B cell (primary cell): ENCODE data around the gene CHCHD3. TPM values are rescaled to one million over a fixed set of nuclear protein-coding genes. Genes with fewer than 3 reads are reported as not detected.

Experiments used
- ATAC-seq: fragments of 200-7000 bp; cut with Tn5 transposase; one replicate; pipeline ENCODE4 v1.10.0; 2021; ENCODE audit warnings: low read depth, mild to moderate bottlenecking, moderate number of reproducible peaks, moderate library complexity
- CTCF ChIA-PET: fragments of 350-600 bp; sonication (Branson Sonifier 250); formaldehyde crosslinking; loops from one replicate; lab custom pipeline; 2021; ENCODE audit warnings: antibody characterized with exemption, inconsistent platforms; lab: Charles Lee
- POLR2A ChIA-PET: fragments of 350-600 bp; sonication (Branson Sonifier 250); formaldehyde crosslinking; loops from one replicate; lab custom pipeline; 2021; ENCODE audit warnings: antibody characterized with exemption; lab: Charles Lee
- DNase-seq: peaks from one replicate; pipeline ENCODE4 v3.0.0; 2013
- H2AFZ ChIP-seq: 2 replicates; pipeline ENCODE4 v1.6.1; 2012; ENCODE audit warnings: mild to moderate bottlenecking, low read depth, low read length; ENCODE audit not compliant: insufficient read depth, poor library complexity, severe bottlenecking
- H3K27ac ChIP-seq, 2 donors: 1 replicate in 1 of 2; 2 replicates in 1 of 2; pipeline ENCODE4 v1.5.1; 2012 to 2013; ENCODE audit warnings: low read length in 2 of 2, mild to moderate bottlenecking in 2 of 2, moderate library complexity in 1 of 2
- H3K27me3 ChIP-seq, 4 experiments: fragments of 200-600 bp in 1 of 4; sonication (generic) in 1 of 4; replicated peaks in 1 of 4; 1 replicate in 2 of 4; 2 replicates in 2 of 4; pipeline versions ENCODE4 v1.6.1 to v1.7.0; 2013 to 2016; ENCODE audit warnings: low read length in 3 of 4, mild to moderate bottlenecking in 2 of 4, mixed read lengths in 1 of 4, moderate library complexity in 1 of 4; ENCODE audit not compliant: insufficient read depth in 4 of 4, control insufficient read depth in 3 of 4; ENCODE audit errors: control extremely low read depth in 1 of 4
- H3K36me3 ChIP-seq, 2 experiments: replicated peaks in 1 of 2; 1 replicate in 1 of 2; 2 replicates in 1 of 2; pipeline versions ENCODE4 v1.6.1 to v1.7.1; 2013; ENCODE audit warnings: low read length in 1 of 2; ENCODE audit not compliant: insufficient read depth in 2 of 2, control insufficient read depth in 1 of 2; ENCODE audit errors: control extremely low read depth in 1 of 2, extremely low read depth in 1 of 2
- H3K4me1 ChIP-seq, 2 donors: fragments of 200-600 bp in 1 of 2; sonication (generic) in 1 of 2; 1 replicate in 1 of 2; 2 replicates in 1 of 2; pipeline versions ENCODE4 v1.5.1 to v1.6.1; 2013 to 2017; ENCODE audit warnings: low read length in 2 of 2; ENCODE audit not compliant: control insufficient read depth in 2 of 2, insufficient read depth in 2 of 2
- H3K4me2 ChIP-seq: replicated peaks from 2 replicates; pipeline ENCODE3; 2012; ENCODE audit warnings: mild to moderate bottlenecking, low read depth, low read length; ENCODE audit not compliant: poor library complexity, severe bottlenecking
- H3K4me3 ChIP-seq, 5 experiments: fragments of 200-600 bp in 1 of 5; sonication (generic) in 1 of 5; 1 replicate in 3 of 5; 2 replicates in 2 of 5; pipeline versions ENCODE4 v1.5.1 to v1.7.0; 2011 to 2016; ENCODE audit warnings: low read length in 4 of 5, mild to moderate bottlenecking in 4 of 5, low read depth in 2 of 5, control low read depth in 1 of 5, moderate library complexity in 1 of 5; ENCODE audit not compliant: insufficient read depth in 1 of 5; ENCODE audit errors: control extremely low read depth in 1 of 5, extremely low read depth in 1 of 5
- H3K79me2 ChIP-seq: fragments of 200-600 bp; sonication (generic); one replicate; pipeline ENCODE4 v1.6.0; 2016; ENCODE audit warnings: low read length; ENCODE audit not compliant: control insufficient read depth, insufficient read depth
- H3K9ac ChIP-seq: fragments of 200-600 bp; sonication (generic); 2 replicates; pipeline ENCODE4 v1.6.1; 2017; ENCODE audit warnings: mild to moderate bottlenecking, low read length, moderate library complexity
- H3K9me3 ChIP-seq, 3 donors: one replicate each; pipeline versions ENCODE4 v1.6.1 to v1.7.1; 2013; ENCODE audit warnings: low read length in 2 of 3; ENCODE audit not compliant: control insufficient read depth in 2 of 3, insufficient read depth in 1 of 3; ENCODE audit errors: control extremely low read depth in 1 of 3
- H4K20me1 ChIP-seq: 2 replicates; pipeline ENCODE4 v1.6.0; 2012; ENCODE audit warnings: mild to moderate bottlenecking, low read length; ENCODE audit not compliant: insufficient read depth, control insufficient read depth, poor library complexity, severe bottlenecking
- H3K27ac Mint-ChIP-seq: one replicate; pipeline ENCODE4 v1.8.0; 2021; ENCODE audit warnings: mixed read lengths
- H3K27me3 Mint-ChIP-seq: one replicate; pipeline ENCODE4 v1.8.0; 2021; ENCODE audit warnings: mixed read lengths
- H3K4me1 Mint-ChIP-seq: one replicate; pipeline ENCODE4 v1.8.0; 2021; ENCODE audit warnings: mixed read lengths
- H3K4me3 Mint-ChIP-seq: one replicate; pipeline ENCODE4 v1.8.0; 2021; ENCODE audit warnings: mixed read lengths
- H3K9me3 Mint-ChIP-seq: one replicate; pipeline ENCODE4 v1.8.0; 2022; ENCODE audit warnings: mixed read lengths; ENCODE audit not compliant: insufficient read depth
- CTCF ChIP-seq: fragments of 200-600 bp; IDR thresholded peaks from one replicate; pipeline ENCODE4 v1.8.0; 2022; ENCODE audit warnings: antibody characterized with exemption, mild to moderate bottlenecking
- EZH2 ChIP-seq: IDR thresholded peaks from 2 replicates; pipeline ENCODE4 v1.6.1; 2012; ENCODE audit warnings: borderline replicate concordance, low read depth, mild to moderate bottlenecking, moderate library complexity, low read length; ENCODE audit not compliant: insufficient read depth, poor library complexity, severe bottlenecking
- WGBS: methylation state at CpG from one replicate; pipeline ENCODE4 v1.1.5; 2013; ENCODE audit warnings: missing lambda C conversion rate; ENCODE audit not compliant: insufficient coverage; 5-methylcytosine and 5-hydroxymethylcytosine counted together
- intact Hi-C: fragments of 100-400 bp; cut with micrococcal nuclease; formaldehyde crosslinking; loops from one replicate; pipeline ENCODE4 v1.10.0; 2022
- polyA plus RNA-seq: library from polyadenylated mRNA; depleted of rRNA; stranded (reverse); fragments of >200 nt; gene quantifications from 2 replicates; pipeline ENCODE4 v1.2.3, GENCODE V29; 2012
- total RNA-seq, 2 donors: library from RNA; stranded (reverse); fragments of 120-200 nt in 1 of 2; gene quantifications; 1 replicate in 1 of 2; 2 replicates in 1 of 2; pipeline versions ENCODE4 v1.2.3 to v1.2.4, GENCODE V29; 2013 to 2022

CHCHD3 gene
- total and polyA plus RNA-seq, 2 donors (not counting 1 experiment from before 2014, with no cell fraction given): 20.1 to 38.4 TPM

DNA sequence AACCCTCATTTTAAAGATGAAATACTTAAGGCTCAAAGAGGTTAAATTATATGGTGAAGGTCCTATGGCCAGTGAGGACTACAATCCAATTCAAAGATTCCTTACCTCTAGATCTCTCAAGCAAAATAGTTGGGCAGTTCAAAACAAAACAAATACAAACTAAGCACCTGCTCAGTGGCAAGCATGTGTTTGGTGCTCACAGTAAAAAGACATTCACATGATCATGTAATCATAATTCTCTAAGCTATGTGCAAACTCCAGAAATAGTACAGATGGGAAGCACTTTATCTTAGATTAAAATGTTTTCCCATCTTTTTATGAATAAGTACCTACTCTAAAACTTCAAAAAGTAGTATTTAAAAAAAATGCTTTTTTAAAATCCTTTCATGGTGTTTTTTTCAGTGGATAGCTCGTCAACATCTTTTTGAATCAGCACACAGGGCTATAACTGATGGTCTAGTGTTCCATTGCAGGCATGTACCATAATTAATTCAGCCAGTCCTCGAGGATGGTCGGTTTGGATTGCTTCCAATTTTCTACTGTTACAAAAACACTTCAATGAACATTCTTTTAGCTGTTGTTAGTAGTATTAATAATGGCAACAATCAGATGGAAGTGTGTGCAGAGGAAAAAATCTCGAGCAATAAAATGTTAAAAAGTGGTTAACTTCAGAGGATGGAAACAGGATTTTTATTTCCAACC is 58.4 kb downstream of the CHCHD3 start:
- no peak overlapping the region for H3K4me3 Mint-ChIP-seq
- peaks cover 9% of the 10 kb centered on the region for H3K79me2 ChIP-seq
- H3K4me3 ChIP-seq: no peak overlapping the region
- peaks cover 0 to 10% of the 10 kb centered on the region in 2 experiments for H3K36me3 ChIP-seq
- H4K20me1 ChIP-seq: no peaks in the 10 kb centered on the region
- peaks cover 0 to 8% (median 5%) of the 10 kb centered on the region in 3 donors for H3K9me3 ChIP-seq
- H3K9me3 Mint-ChIP-seq: no peaks in the 10 kb centered on the region
- H2AFZ ChIP-seq: no peak overlapping the region
- no peak overlapping the region for H3K27ac ChIP-seq
- H3K27me3 Mint-ChIP-seq: no peaks in the 10 kb centered on the region
- intact Hi-C loops: no loop called here
- no peaks in the 10 kb centered on the region for H3K4me1 Mint-ChIP-seq
- H3K9ac ChIP-seq: no peak overlapping the region
- no peaks in the 10 kb centered on the region for H3K27me3 ChIP-seq
- ATAC-seq: no peak
- TF ChIP-seq EZH2 (no peak), CTCF (no peak)
- no peaks in the 10 kb centered on the region for H3K4me1 ChIP-seq
- WGBS: no CpG with 5 or more reads among the region's 4 CpGs
- ChIA-PET POLR2A (no interaction called here), CTCF (no interaction called here)
- no peak overlapping the region for H3K4me2 ChIP-seq
- DNase-seq: no peak
- H3K27ac Mint-ChIP-seq: no peak overlapping the region

GRCh38 chr7:133022661-133023060 is 59.2 kb downstream of the CHCHD3 start:
- TF ChIP-seq EZH2: no peak
- no peak for TF ChIP-seq CTCF
- Histone ChIP-seq H4K20me1 (no peaks in the 10 kb centered on the region), H2AFZ (no peak overlapping the region), H3K9ac (no peak overlapping the region), H3K27me3 (no peaks in the 10 kb centered on the region), H3K4me2 (no peak overlapping the region), H3K36me3 (peaks cover 0 to 10% of the 10 kb centered on the region in 2 experiments), H3K4me1 (no peaks in the 10 kb centered on the region), H3K4me3 (no peak overlapping the region), H3K79me2 (peaks cover 9% of the 10 kb centered on the region), H3K9me3 (peaks cover 0 to 8% (median 5%) of the 10 kb centered on the region in 3 donors), H3K27ac (no peak overlapping the region)
- Mint-ChIP-seq H3K27ac (no peak overlapping the region), H3K9me3 (no peaks in the 10 kb centered on the region), H3K4me1 (no peaks in the 10 kb centered on the region), H3K4me3 (no peak overlapping the region), H3K27me3 (no peaks in the 10 kb centered on the region)
- intact Hi-C loops: no loop called here
- ChIA-PET CTCF (no interaction called here), POLR2A (no interaction called here)
- ATAC-seq: no peak
- no peak for DNase-seq
